MCF 10A (cell line): ENCODE results near the gene ARHGAP30. TPM values are rescaled to one million over a fixed set of nuclear protein-coding genes. Genes with fewer than 3 reads are reported as not detected.
"Not testable (repeated sequence)": the region's sequence is repeated elsewhere in the genome, so short reads cannot be mapped to it uniquely, and the experiment has no call there.

Experiments used
- BruUV-seq: library from RNA; stranded (reverse); fragments of 400-500 nt; replicated peaks from 2 replicates; lab custom pipeline; 2021; lab: Mats Ljungman, UMichigan
- CTCF ChIA-PET: fragments of 300-600 bp; sonication (Branson Sonifier 250); formaldehyde crosslinking; extraction: SDS; loops from one replicate; lab custom pipeline; 2021; ENCODE audit warnings: antibody characterized with exemption, inconsistent platforms; lab: Yijun Ruan, JAX
- POLR2A ChIA-PET: fragments of 300-600, 350-650 bp; sonication (Branson Sonifier 250); formaldehyde crosslinking; extraction: SDS; loops from one replicate; lab custom pipeline; 2020; ENCODE audit warnings: antibody characterized with exemption, inconsistent platforms; lab: Yijun Ruan, JAX
- DNase-seq: peaks from one replicate; pipeline ENCODE4 v3.0.0-alpha.2; 2018; ENCODE audit not compliant: unreplicated experiment
- H3K27ac Mint-ChIP-seq: one replicate; pipeline ENCODE4 v1.8.0; 2022; ENCODE audit warnings: mild to moderate bottlenecking, low read depth, mixed read lengths; ENCODE audit not compliant: unreplicated experiment
- H3K27me3 Mint-ChIP-seq: one replicate; pipeline ENCODE4 v1.8.0; 2022; ENCODE audit warnings: mixed read lengths; ENCODE audit not compliant: insufficient read depth, unreplicated experiment
- H3K36me3 Mint-ChIP-seq: one replicate; pipeline ENCODE4 v1.8.0; 2022; ENCODE audit warnings: mild to moderate bottlenecking, moderate library complexity, mixed read lengths; ENCODE audit not compliant: insufficient read depth, unreplicated experiment
- H3K4me1 Mint-ChIP-seq: one replicate; pipeline ENCODE4 v1.8.0; 2022; ENCODE audit warnings: mixed read lengths; ENCODE audit not compliant: insufficient read depth, unreplicated experiment
- H3K4me3 Mint-ChIP-seq: one replicate; pipeline ENCODE4 v1.8.0; 2022; ENCODE audit warnings: mild to moderate bottlenecking, moderate library complexity, mixed read lengths; ENCODE audit not compliant: unreplicated experiment
- H3K9me3 Mint-ChIP-seq: one replicate; pipeline ENCODE4 v1.8.0; 2022; ENCODE audit warnings: mixed read lengths; ENCODE audit not compliant: unreplicated experiment
- CTCF ChIP-seq: fragments of 200-600 bp; IDR thresholded peaks from one replicate; pipeline ENCODE4 v1.8.0; 2022; ENCODE audit warnings: antibody characterized with exemption, mild to moderate bottlenecking; ENCODE audit not compliant: unreplicated experiment
- intact Hi-C: fragments of 100-400 bp; cut with micrococcal nuclease; formaldehyde crosslinking; loops from 2 replicates; pipeline ENCODE4 v1.14.1; 2022
- total RNA-seq: library from RNA; stranded (reverse); gene quantifications from 2 replicates; pipeline ENCODE4 v1.2.3, GENCODE V29; 2022

The ARHGAP30 gene
- total RNA-seq, 1 experiment from 2014 or later: 0.58 TPM

DNA sequence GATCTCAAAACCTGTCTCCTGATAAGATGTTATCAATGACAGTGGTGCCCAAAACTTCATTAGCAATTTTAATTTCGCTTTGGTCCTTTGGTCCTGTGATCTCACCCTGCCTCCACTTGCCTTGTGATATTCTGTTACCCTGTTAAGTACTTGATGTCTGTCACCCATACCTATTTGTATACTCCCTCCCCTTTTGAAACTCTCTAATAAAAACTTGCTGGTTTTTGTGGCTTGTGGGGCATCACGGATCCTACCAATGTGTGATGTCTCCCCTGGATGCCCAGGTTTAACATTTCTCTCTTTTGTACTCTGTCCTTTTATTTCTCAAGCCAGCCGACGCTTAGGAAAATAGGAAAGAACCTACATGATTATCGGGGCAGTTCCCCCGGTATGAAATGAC, 5.8 kb downstream of the ARHGAP30 start:
- DNase-seq, intact Hi-C loops, H3K4me1 Mint-ChIP-seq, H3K9me3 Mint-ChIP-seq, H3K27ac Mint-ChIP-seq, H3K27me3 Mint-ChIP-seq, H3K36me3 Mint-ChIP-seq, BruUV-seq, H3K4me3 Mint-ChIP-seq: not testable (repeated sequence)
- ChIA-PET POLR2A (interaction anchor here (0.7 to 3.5 kb wide), 2 partner anchors 11 to 18 kb away, joined by 3 to 13 read pairs; partner anchors contain the start of gene USF1), CTCF (interaction anchor here (14.2 kb wide), 1 partner anchor 33 kb away, joined by 331 read pairs; the partner anchor contains the start of gene KLHDC9)

DNA sequence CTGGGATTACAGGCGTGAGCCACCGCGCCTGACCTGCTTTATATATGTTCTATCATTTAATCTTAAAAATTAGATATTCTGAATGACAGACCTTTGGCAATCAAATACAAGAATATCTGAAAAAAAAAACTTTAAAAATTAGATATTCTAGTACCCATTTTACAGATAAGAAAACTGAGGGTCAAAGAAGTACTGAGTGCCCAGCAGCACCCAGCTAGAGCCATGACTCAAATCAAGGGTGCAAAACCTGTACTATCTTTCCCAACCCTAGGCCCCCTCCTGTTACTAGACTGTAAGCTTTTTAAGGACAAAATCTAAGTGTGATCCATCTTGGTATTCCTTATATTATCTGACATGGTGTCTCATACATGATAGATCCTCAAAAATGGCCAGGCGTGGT, 8.3 kb downstream of the ARHGAP30 start:
- intact Hi-C loops: no loop called here
- no peak for DNase-seq
- CTCF ChIA-PET: interaction anchor here (0.6 to 2.1 kb wide), 9 partner anchors 10 to 336 kb away, joined by 3 to 8 read pairs (median 4); partner anchors contain the start of gene USF1
- no peak overlapping the region for H3K4me3 Mint-ChIP-seq
- no peak overlapping the region for H3K27ac Mint-ChIP-seq
- POLR2A ChIA-PET: interaction anchor here (1.5 to 6.3 kb wide), 2 partner anchors 12 to 15 kb away, joined by 5 to 37 read pairs; partner anchors contain the start of gene USF1
- no peaks in the 10 kb centered on the region for H3K36me3 Mint-ChIP-seq
- H3K9me3 Mint-ChIP-seq: no peaks in the 10 kb centered on the region
- no TSS peak for BruUV-seq
- H3K27me3 Mint-ChIP-seq: no peaks in the 10 kb centered on the region
- no peaks in the 10 kb centered on the region for H3K4me1 Mint-ChIP-seq
- TF ChIP-seq CTCF: no peak

- no peak for TF ChIP-seq CTCF
- no peak overlapping the region for H3K4me3 Mint-ChIP-seq
- H3K36me3 Mint-ChIP-seq: no peaks in the 10 kb centered on the region
- no peaks in the 10 kb centered on the region for H3K9me3 Mint-ChIP-seq
- ChIA-PET POLR2A (interaction anchor here (6.3 kb wide), 1 partner anchor 13 kb away, joined by 37 read pairs; the partner anchor contains the start of gene USF1), CTCF (interaction anchor here (0.6 to 2.0 kb wide), 7 partner anchors 11 to 249 kb away, joined by 3 to 8 read pairs (median 5); no protein-coding TSS in a partner anchor)
- no peaks in the 10 kb centered on the region for H3K27me3 Mint-ChIP-seq
- DNase-seq: no peak
- intact Hi-C loops: no loop called here
- BruUV-seq: no TSS peak
- H3K4me1 Mint-ChIP-seq: no peaks in the 10 kb centered on the region
- no peak overlapping the region for H3K27ac Mint-ChIP-seq
Observed at GRCh38 chr1:161059293-161059692, 10.4 kb downstream of the ARHGAP30 start.

GRCh38 chr1:161054805-161055204, 14.9 kb downstream of the ARHGAP30 start:
- TF ChIP-seq CTCF: no peak
- Mint-ChIP-seq H3K4me3 (no peak overlapping the region), H3K36me3 (no peaks in the 10 kb centered on the region), H3K27me3 (no peaks in the 10 kb centered on the region), H3K4me1 (no peaks in the 10 kb centered on the region), H3K27ac (no peak overlapping the region), H3K9me3 (no peaks in the 10 kb centered on the region)
- CTCF ChIA-PET: interaction anchor here (0.6 to 1.8 kb wide), 5 partner anchors 9 to 379 kb away, joined by 3 to 5 read pairs (median 3); partner anchors contain the start of gene USF1
- POLR2A ChIA-PET: interaction anchor here (1.2 to 2.5 kb wide), 3 partner anchors 9 to 19 kb away, joined by 3 to 20 read pairs (median 7); partner anchors contain the start of gene USF1
- BruUV-seq: no TSS peak
- intact Hi-C loops: no loop called here
- no peak for DNase-seq
